ENCODE data around the gene PRKAG1. TPM values are rescaled to one million over a fixed set of nuclear protein-coding genes. Genes with fewer than 3 reads are reported as not detected.

The PRKAG1 gene
- total RNA-seq, 2 experiments from 2014 or later: 22.8 to 45.9 TPM

DNA sequence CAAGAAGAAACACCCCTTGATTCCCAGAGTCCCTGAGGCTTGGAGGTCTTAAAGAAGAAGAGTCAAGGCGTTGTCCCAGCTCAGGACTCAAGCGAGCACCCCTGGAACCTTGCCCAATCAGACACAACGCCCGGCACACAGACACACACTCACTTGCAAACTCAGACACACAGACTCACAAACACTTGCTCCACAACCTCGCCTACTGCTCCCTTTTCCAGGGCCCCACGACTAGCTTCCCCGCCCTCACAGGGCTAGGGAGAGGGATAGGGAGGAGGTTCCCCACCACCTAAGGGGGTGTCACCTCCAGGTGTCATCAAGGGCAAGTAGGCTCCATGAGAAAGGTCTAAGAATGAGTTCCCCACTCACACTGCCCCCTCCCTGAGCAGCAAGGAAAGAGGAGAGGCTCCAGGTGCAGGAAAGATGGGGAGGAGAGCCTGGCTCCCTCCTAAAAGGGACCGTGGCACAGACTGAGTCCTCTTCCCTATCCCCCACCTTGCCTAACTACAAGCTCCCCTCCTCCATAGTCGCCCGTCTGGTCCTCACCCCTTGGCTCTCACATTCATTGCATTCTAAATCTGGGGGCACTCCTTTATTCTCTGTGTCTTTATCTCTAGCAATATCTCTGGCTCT lies 47.8 kb downstream of the PRKAG1 start:
- Histone ChIP-seq H4K20me1 (ENCODE audit: insufficient read depth, low read length) (no peaks in the 10 kb centered on the region), H3K4me3 (ENCODE audit: low read depth, low read length, poor library complexity, severe bottlenecking) (no peak overlapping the region), H3K4me1 (ENCODE audit: insufficient read depth, low read length, poor library complexity, severe bottlenecking) (no peaks in the 10 kb centered on the region), H3K4me2 (ENCODE audit: low read length) (no peak overlapping the region), H3K36me3 (ENCODE audit: insufficient read depth, low read length) (no peaks in the 10 kb centered on the region), H2AFZ (ENCODE audit: low read length) (no peak overlapping the region), H3K9me2 (ENCODE audit: insufficient read depth, low read length) (no peaks in the 10 kb centered on the region), H3K27ac (ENCODE audit: low read depth, low read length, poor library complexity, severe bottlenecking) (no peak overlapping the region), H3K79me2 (ENCODE audit: insufficient read depth, low read depth, low read length) (no peaks in the 10 kb centered on the region), H3K9me3 (ENCODE audit: low read length) (no peaks in the 10 kb centered on the region)
- TF ChIP-seq, protein P1, sequence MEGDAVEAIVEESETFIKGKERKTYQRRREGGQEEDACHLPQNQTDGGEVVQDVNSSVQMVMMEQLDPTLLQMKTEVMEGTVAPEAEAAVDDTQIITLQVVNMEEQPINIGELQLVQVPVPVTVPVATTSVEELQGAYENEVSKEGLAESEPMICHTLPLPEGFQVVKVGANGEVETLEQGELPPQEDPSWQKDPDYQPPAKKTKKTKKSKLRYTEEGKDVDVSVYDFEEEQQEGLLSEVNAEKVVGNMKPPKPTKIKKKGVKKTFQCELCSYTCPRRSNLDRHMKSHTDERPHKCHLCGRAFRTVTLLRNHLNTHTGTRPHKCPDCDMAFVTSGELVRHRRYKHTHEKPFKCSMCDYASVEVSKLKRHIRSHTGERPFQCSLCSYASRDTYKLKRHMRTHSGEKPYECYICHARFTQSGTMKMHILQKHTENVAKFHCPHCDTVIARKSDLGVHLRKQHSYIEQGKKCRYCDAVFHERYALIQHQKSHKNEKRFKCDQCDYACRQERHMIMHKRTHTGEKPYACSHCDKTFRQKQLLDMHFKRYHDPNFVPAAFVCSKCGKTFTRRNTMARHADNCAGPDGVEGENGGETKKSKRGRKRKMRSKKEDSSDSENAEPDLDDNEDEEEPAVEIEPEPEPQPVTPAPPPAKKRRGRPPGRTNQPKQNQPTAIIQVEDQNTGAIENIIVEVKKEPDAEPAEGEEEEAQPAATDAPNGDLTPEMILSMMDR (conservative IDR thresholded peaks at IDR 0.05; ENCODE audit: low read length): no peak
- no peak for TF ChIP-seq EZH2phosphoT487 (IDR thresholded peaks at IDR 0.05; ENCODE audit: borderline replicate concordance, low read depth, low read length)
- BruUV-seq (replicated peaks): no TSS peak
- intact Hi-C loops (cut with micrococcal nuclease; ENCODE audit: unreplicated experiment): no loop called here
- POLR2A ChIA-PET: no interaction called here
- no peak for DNase-seq (ENCODE audit: low spot score)
- CTCF ChIA-PET (ENCODE audit: unreplicated experiment): interaction anchor here (0.5 kb wide), 1 partner anchor 107 kb away, joined by 5 read pairs; no protein-coding TSS in a partner anchor

DNA sequence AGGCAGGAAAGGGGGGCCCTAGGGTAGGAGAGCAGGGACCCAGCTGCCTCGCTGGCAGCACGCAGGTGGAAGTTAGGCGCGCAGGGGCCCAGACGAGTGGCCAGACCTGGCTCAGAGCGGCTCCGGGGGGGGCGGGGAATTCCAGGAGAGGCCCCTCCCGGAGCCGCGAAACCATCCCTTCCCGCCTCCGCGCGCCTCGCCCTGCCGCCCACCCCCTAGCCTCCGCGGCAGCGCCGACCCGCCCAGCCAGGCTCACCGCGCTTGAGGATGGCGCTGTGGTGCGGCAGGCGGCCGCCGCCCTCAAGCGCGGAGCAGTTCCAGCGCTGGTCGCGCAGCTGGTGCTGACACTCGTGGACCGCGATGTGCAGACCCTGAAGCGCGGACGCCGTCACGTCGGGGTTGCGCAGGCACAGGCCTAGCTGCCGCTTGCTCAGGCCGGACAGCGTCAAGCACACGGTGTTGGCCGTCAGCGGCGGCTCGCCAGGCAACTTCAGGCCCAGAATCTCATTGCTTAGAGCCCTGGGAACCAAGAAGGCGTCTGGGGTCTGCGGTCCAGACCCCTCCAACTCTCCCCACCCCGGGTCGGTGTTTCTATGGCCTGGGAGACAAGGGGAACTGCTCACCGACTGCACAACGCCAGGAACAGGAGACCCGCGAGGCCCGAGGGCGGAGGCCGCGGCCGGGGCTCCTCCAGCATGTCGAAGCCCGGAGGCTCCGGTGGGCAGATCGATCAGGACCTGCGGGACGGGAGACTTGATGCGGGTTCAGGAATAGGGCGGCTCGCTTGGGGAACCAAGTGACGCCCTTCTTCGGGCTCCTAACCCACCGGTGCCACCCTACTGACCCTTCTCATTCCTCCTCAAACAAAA lies 48.5 kb downstream of the PRKAG1 start:
- Histone ChIP-seq H3K4me1 (ENCODE audit: insufficient read depth, low read length, poor library complexity, severe bottlenecking) (no peaks in the 10 kb centered on the region), H3K4me3 (ENCODE audit: low read depth, low read length, poor library complexity, severe bottlenecking) (no peak overlapping the region), H3K36me3 (ENCODE audit: insufficient read depth, low read length) (no peaks in the 10 kb centered on the region), H3K9me3 (ENCODE audit: low read length) (no peaks in the 10 kb centered on the region), H4K20me1 (ENCODE audit: insufficient read depth, low read length) (no peaks in the 10 kb centered on the region), H3K27ac (ENCODE audit: low read depth, low read length, poor library complexity, severe bottlenecking) (no peak overlapping the region), H2AFZ (ENCODE audit: low read length) (no peak overlapping the region), H3K9me2 (ENCODE audit: insufficient read depth, low read length) (no peaks in the 10 kb centered on the region), H3K79me2 (ENCODE audit: insufficient read depth, low read depth, low read length) (no peaks in the 10 kb centered on the region), H3K4me2 (ENCODE audit: low read length) (no peak overlapping the region)
- intact Hi-C loops (cut with micrococcal nuclease; ENCODE audit: unreplicated experiment): no loop called here
- BruUV-seq (replicated peaks): no TSS peak
- no peak for TF ChIP-seq EZH2phosphoT487 (IDR thresholded peaks at IDR 0.05; ENCODE audit: borderline replicate concordance, low read depth, low read length)
- TF ChIP-seq, protein P1 (conservative IDR thresholded peaks at IDR 0.05; ENCODE audit: low read length): no peak
- DNase-seq (ENCODE audit: low spot score): no peak
- POLR2A ChIA-PET: no interaction called here
- CTCF ChIA-PET (ENCODE audit: unreplicated experiment): no interaction called here

Data from OCI-LY7 (cell line).